Osteoblast (primary cell): ENCODE measurements around the gene SPRYD4. TPM values are rescaled to one million over a fixed set of nuclear protein-coding genes. Genes with fewer than 3 reads are reported as not detected.

Experiments
- DNase-seq: peaks from one replicate; pipeline ENCODE4 v3.0.0; 2011; ENCODE audit warnings: low spot score, mixed read lengths; ENCODE audit not compliant: insufficient read length; ENCODE audit errors: missing footprints
- H2AFZ ChIP-seq: 2 replicates; pipeline ENCODE4 v1.6.0; 2011; ENCODE audit warnings: mild to moderate bottlenecking, low read length
- H3K27ac ChIP-seq: 2 replicates; pipeline ENCODE4 v1.5.1; 2011; ENCODE audit warnings: mild to moderate bottlenecking, low read depth, low read length, moderate library complexity
- H3K27me3 ChIP-seq: 2 replicates; pipeline ENCODE4 v1.6.0; 2012; ENCODE audit warnings: mild to moderate bottlenecking, control low read depth, inconsistent platforms, low read length, moderate library complexity; ENCODE audit not compliant: insufficient read depth
- H3K36me3 ChIP-seq: 2 replicates; pipeline ENCODE4 v1.5.1; 2011; ENCODE audit warnings: mild to moderate bottlenecking, low read length, control low read depth, moderate library complexity; ENCODE audit not compliant: insufficient read depth
- H3K4me1 ChIP-seq: 2 replicates; pipeline ENCODE4 v1.5.1; 2011; ENCODE audit warnings: mild to moderate bottlenecking, low read length, control low read depth, moderate library complexity; ENCODE audit not compliant: insufficient read depth
- H3K4me2 ChIP-seq: 2 replicates; pipeline ENCODE4 v1.6.0; 2011; ENCODE audit warnings: mild to moderate bottlenecking, low read length; ENCODE audit not compliant: insufficient read depth
- H3K4me3 ChIP-seq: fragments of 200-600 bp; sonication (generic); 3 replicates; pipeline ENCODE4 v1.5.1; 2012; ENCODE audit warnings: mild to moderate bottlenecking, low read length, inconsistent platforms; ENCODE audit not compliant: insufficient read depth
- H3K79me2 ChIP-seq: 2 replicates; pipeline ENCODE4 v1.6.0; 2012; ENCODE audit warnings: mild to moderate bottlenecking, low read length, control low read depth, inconsistent platforms; ENCODE audit not compliant: insufficient read depth
- H3K9me3 ChIP-seq: 2 replicates; pipeline ENCODE4 v1.5.1; 2011; ENCODE audit warnings: low read depth, low read length, control low read depth
- H4K20me1 ChIP-seq: 2 replicates; pipeline ENCODE4 v1.6.0; 2012; ENCODE audit warnings: mild to moderate bottlenecking, low read length, control low read depth; ENCODE audit not compliant: insufficient read depth
- total RNA-seq: library from RNA; depleted of rRNA; stranded (reverse); fragments of >200 nt; gene quantifications from 2 replicates; pipeline ENCODE4 v1.2.3, GENCODE V29; 2012
- TF ChIP-seq, protein P1 (sequence below): IDR thresholded peaks from 2 replicates; pipeline ENCODE4 v1.5.1; 2011; ENCODE audit warnings: mild to moderate bottlenecking, low read depth, low read length, moderate library complexity; ENCODE audit errors: extremely low read depth

Gene SPRYD4
- total RNA-seq, 1 donor, result 2.5 TPM

DNA sequence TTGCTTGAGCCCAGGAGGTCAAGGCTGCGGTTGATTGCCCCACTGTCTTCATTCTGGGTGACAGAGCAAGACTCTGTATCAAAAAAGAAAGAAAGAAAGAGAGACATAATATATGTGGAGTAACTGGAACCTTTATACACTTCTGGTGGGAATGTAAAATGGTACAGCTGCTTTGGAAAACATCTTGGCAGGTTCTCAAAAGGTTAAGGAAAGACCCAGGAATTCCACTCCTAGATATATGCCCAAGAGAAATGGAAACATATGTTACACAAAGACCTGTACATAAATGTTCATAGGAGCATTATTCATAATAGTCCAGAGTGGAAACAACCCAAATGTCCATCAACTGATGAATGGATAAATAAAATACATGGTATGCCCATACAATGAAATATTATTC lies 60.5 kb downstream of the SPRYD4 start:
- Histone ChIP-seq H3K4me1 (peaks cover 22% of the 10 kb centered on the region), H3K27me3 (no peaks in the 10 kb centered on the region), H3K27ac (no peak overlapping the region), H3K4me3 (no peak overlapping the region), H3K36me3 (peaks cover 7% of the 10 kb centered on the region), H4K20me1 (peaks cover 8% of the 10 kb centered on the region), H3K9me3 (no peaks in the 10 kb centered on the region), H3K4me2 (no peak overlapping the region), H2AFZ (no peak overlapping the region), H3K79me2 (peaks cover 95% of the 10 kb centered on the region)
- TF ChIP-seq, protein P1, sequence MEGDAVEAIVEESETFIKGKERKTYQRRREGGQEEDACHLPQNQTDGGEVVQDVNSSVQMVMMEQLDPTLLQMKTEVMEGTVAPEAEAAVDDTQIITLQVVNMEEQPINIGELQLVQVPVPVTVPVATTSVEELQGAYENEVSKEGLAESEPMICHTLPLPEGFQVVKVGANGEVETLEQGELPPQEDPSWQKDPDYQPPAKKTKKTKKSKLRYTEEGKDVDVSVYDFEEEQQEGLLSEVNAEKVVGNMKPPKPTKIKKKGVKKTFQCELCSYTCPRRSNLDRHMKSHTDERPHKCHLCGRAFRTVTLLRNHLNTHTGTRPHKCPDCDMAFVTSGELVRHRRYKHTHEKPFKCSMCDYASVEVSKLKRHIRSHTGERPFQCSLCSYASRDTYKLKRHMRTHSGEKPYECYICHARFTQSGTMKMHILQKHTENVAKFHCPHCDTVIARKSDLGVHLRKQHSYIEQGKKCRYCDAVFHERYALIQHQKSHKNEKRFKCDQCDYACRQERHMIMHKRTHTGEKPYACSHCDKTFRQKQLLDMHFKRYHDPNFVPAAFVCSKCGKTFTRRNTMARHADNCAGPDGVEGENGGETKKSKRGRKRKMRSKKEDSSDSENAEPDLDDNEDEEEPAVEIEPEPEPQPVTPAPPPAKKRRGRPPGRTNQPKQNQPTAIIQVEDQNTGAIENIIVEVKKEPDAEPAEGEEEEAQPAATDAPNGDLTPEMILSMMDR, result no peak
- no peak for DNase-seq

Other genes with a start within 250 kb of the SPRYD4 start
- 155 and 159 TPM in 2 replicates for gene RNF41, start 246.7 kb upstream of the SPRYD4 start, total RNA-seq
- 26.8 and 27.4 TPM in 2 replicates for gene NABP2, start 244.2 kb upstream of the SPRYD4 start, total RNA-seq
- gene SLC39A5, start 238.5 kb upstream of the SPRYD4 start, total RNA-seq, result not detected in 2 replicates
- gene ANKRD52, start 210.2 kb upstream of the SPRYD4 start, total RNA-seq, result 17.7 and 18.8 TPM in 2 replicates
- 10.1 and 14.4 TPM in 2 replicates for gene COQ10A, start 201.6 kb upstream of the SPRYD4 start, total RNA-seq
- gene CS, start 168.2 kb upstream of the SPRYD4 start, total RNA-seq, result 106 and 114 TPM in 2 replicates
- gene CNPY2, start 152.6 kb upstream of the SPRYD4 start, total RNA-seq, result 82.5 and 83.7 TPM in 2 replicates
- gene PAN2, start 134.6 kb upstream of the SPRYD4 start, total RNA-seq, result 10.5 and 19.2 TPM in 2 replicates
- not detected in 2 replicates for gene IL23A, start 129.7 kb upstream of the SPRYD4 start, total RNA-seq
- gene STAT2, start 108.5 kb upstream of the SPRYD4 start, total RNA-seq, result 567 and 652 TPM in 2 replicates
- not detected in 2 replicates for gene APOF, start 105.7 kb upstream of the SPRYD4 start, total RNA-seq
- 4.1 and 4.7 TPM in 2 replicates for gene TIMELESS, start 19.2 kb upstream of the SPRYD4 start, total RNA-seq
- gene MIP, start 13.9 kb upstream of the SPRYD4 start, total RNA-seq, result not detected in 2 replicates
- gene GLS2, start 19.6 kb downstream of the SPRYD4 start, total RNA-seq, result 0.36 TPM in 1 of 2 replicates, not detected in the other
- 24.2 and 26.2 TPM in 2 replicates for gene RBMS2, start 53.2 kb downstream of the SPRYD4 start, total RNA-seq
- gene BAZ2A, start 161.7 kb downstream of the SPRYD4 start, total RNA-seq, result 49.6 and 51.3 TPM in 2 replicates
- 308 TPM in 2 replicates for gene ATP5F1B, start 177.4 kb downstream of the SPRYD4 start, total RNA-seq
- 63.0 and 71.3 TPM in 2 replicates for gene PTGES3, start 219.7 kb downstream of the SPRYD4 start, total RNA-seq